Pancreas (tissue), 10 donors: Measurements from ENCODE around the gene XG. TPM values are rescaled to one million over a fixed set of nuclear protein-coding genes. Genes with fewer than 3 reads are reported as not detected.

Experiments used
- ATAC-seq, 4 donors: fragments of 200-7000 bp; cut with Tn5 transposase; one replicate each; pipeline versions ENCODE4 v1.8.0 to v1.9.1; 2020; ENCODE audit warnings: mild to moderate bottlenecking in 4 of 4, moderate library complexity in 4 of 4
- DNase-seq, 6 donors: peaks; one replicate each; pipeline ENCODE4 v3.0.0-alpha.2; 2020
- FAIRE-seq: peaks from 2 replicates; lab custom pipeline; 2012; peaks lifted over from hg19 to GRCh38; lab: Jason Lieb, UNC
- H3K27ac ChIP-seq, 4 donors: fragments of 200-600 bp; sonication (generic); 1 replicate in 3 of 4; 2 replicates in 1 of 4; pipeline versions ENCODE4 v1.5.0 to v1.8.0; 2020
- H3K27me3 ChIP-seq, 4 donors: fragments of 200-600 bp; one replicate each; pipeline ENCODE4 v1.8.0; 2021
- H3K36me3 ChIP-seq, 3 donors: fragments of 200-600 bp; sonication (generic) in 1 of 3; one replicate each; pipeline versions ENCODE4 v1.5.0 to v1.8.0; 2020 to 2021
- H3K4me1 ChIP-seq, 3 donors: fragments of 200-600 bp; one replicate each; pipeline ENCODE4 v1.8.0; 2021
- H3K4me3 ChIP-seq, 4 donors: fragments of 200-600 bp; sonication (generic) in 2 of 4; one replicate each; pipeline versions ENCODE4 v1.5.0 to v1.8.0; 2020 to 2021
- H3K9me3 ChIP-seq, 4 donors: fragments of 200-600 bp; one replicate each; pipeline ENCODE4 v1.8.0; 2021
- WGBS, 2 donors: extraction: QIAGEN DNeasy Blood & Tissue Kit; methylation state at CpG; one replicate each; pipeline ENCODE4 v1.1.7; 2013; 5-methylcytosine and 5-hydroxymethylcytosine counted together
- intact Hi-C, 3 donors: fragments of 100-400 bp; cut with DNase I; formaldehyde crosslinking; loops; one replicate each; pipeline versions ENCODE4 v1.11.1 to v1.14.2; 2022
- polyA plus RNA-seq, 2 donors: library from polyadenylated mRNA; stranded (reverse); fragments of 200-250 nt; gene quantifications; one replicate each; pipeline ENCODE4 v1.2.3, GENCODE V29; 2013
- total RNA-seq, 6 donors: library from RNA; stranded (reverse); fragmentation: NEBNext Ultra II Directional in 4 of 6; extraction: Animal tissue kit (Norgen Biotek cat#: 25700) in 4 of 6; gene quantifications; one replicate each; pipeline versions ENCODE4 v1.2.1 to v1.2.4, GENCODE V29; 2021 to 2023
- TF ChIP-seq, protein P1 (sequence below), 4 donors: fragments of 200-600 bp; sonication (generic) in 3 of 4; IDR thresholded peaks; one replicate each; pipeline versions ENCODE4 v1.5.0 to v1.8.0; 2021; ENCODE audit warnings: antibody characterized with exemption in 4 of 4
- donor health status: healthy with polysubstance abuse.
- donor health status: DM: no; HTN: no; CAD: no; lungs with moderate emphysema.
- donor health status: DM: no; HTN: no; CAD: no.
- donor health status: control.
- donor health status: control.
- donor health status: Bipolar disorder and iron deficiency.
- donor health status: DM: yes; HTN: yes; CAD: no.
- donor health status: DM: no; HTN: no; CAD: no.
- donor health status: DM: no; HTN: no; CAD: no.
- donor health status: DM: yes; HTN: yes; CAD: no.

XG gene
- total and polyA plus RNA-seq, 8 donors: 0.11 to 0.38 (median 0.22) TPM; not detected in 4

DNA sequence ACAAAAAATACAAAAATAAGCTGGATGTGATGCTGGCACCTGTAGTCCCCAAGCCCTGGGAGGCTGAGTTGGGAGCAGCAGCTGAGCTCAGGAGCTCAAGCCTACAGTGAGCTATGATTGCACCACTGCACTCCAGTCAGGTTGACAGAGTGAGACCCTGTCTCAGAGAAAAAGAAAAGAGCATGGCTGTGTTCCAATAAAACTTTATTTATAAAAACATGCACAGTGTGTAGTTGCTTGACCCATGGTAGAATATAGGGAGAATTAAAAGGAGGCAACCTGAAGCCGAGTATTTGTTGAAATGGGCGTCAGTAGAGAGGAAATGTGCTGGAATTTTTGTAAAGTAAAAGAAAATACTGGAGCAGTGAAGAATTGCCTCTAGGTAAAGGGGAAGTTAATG is 103.9 kb downstream of the XG start:
- FAIRE-seq (no peak), ATAC-seq (no peak), DNase-seq (no peak)
- no peaks in the 10 kb centered on the region for H3K27me3 ChIP-seq
- WGBS, 2 donors: 95 to 97% methylated on average over 2 of the region's 2 CpGs
- TF ChIP-seq, protein P1, sequence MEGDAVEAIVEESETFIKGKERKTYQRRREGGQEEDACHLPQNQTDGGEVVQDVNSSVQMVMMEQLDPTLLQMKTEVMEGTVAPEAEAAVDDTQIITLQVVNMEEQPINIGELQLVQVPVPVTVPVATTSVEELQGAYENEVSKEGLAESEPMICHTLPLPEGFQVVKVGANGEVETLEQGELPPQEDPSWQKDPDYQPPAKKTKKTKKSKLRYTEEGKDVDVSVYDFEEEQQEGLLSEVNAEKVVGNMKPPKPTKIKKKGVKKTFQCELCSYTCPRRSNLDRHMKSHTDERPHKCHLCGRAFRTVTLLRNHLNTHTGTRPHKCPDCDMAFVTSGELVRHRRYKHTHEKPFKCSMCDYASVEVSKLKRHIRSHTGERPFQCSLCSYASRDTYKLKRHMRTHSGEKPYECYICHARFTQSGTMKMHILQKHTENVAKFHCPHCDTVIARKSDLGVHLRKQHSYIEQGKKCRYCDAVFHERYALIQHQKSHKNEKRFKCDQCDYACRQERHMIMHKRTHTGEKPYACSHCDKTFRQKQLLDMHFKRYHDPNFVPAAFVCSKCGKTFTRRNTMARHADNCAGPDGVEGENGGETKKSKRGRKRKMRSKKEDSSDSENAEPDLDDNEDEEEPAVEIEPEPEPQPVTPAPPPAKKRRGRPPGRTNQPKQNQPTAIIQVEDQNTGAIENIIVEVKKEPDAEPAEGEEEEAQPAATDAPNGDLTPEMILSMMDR (IDR thresholded peaks at IDR 0.05): no peak
- intact Hi-C loops: no loop called here
- no peak overlapping the region for H3K27ac ChIP-seq
- no peaks in the 10 kb centered on the region for H3K36me3 ChIP-seq
- no peaks in the 10 kb centered on the region for H3K4me1 ChIP-seq
- H3K9me3 ChIP-seq: no peaks in the 10 kb centered on the region
- no peak overlapping the region for H3K4me3 ChIP-seq

DNA sequence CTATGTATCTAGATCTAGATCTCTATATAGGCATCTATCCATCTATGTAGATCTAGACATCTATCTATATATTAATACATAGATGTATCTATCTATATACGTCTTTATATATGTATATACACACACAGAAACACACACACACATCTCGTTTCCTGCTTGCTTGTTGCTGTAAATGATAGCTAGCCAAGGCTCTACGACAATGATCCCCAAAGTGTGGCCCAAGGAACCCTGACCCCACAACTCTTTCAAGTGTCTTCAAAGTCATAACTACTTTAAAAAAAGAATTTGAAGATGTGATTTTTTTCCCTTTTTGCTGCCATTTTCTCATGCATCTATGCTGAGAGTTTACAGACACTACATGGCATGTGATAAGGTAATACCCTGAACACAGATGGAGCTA is 105.7 kb downstream of the XG start:
- Histone ChIP-seq H3K36me3 (no peaks in the 10 kb centered on the region), H3K4me1 (no peaks in the 10 kb centered on the region), H3K27me3 (no peaks in the 10 kb centered on the region), H3K4me3 (no peak overlapping the region), H3K27ac (no peak overlapping the region), H3K9me3 (no peaks in the 10 kb centered on the region)
- FAIRE-seq (no peak), DNase-seq (no peak), ATAC-seq (no peak)
- intact Hi-C loops: no loop called here
- 88% methylated on average over 3 of the region's 3 CpGs for WGBS, 2 donors
- TF ChIP-seq, protein P1 (IDR thresholded peaks at IDR 0.05): no peak

- TF ChIP-seq, protein P1 (IDR thresholded peaks at IDR 0.05): no peak
- ATAC-seq (no peak), FAIRE-seq (peak; percentile 98)
Measured at GRCh38 chrX:2859197-2859797, 107.5 kb downstream of the XG start.

DNA sequence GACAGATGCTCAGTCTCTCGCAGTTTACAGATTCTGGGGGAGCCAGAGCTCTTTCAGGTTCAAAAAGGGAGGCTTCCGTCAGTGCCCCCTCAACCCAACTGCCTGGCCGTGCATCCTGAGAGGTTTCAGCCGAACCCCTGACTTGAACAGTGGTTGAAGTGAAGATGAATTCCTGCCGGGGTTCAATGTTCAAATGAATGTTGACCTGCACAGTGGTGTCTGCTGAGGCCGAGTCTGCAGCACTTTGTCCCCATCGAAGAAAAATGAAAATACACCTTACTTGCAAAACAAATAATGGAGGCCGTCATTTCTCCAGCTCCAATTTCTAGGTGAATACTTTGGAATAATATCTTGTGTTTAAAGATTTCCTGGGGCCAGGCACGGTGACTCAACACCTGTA is 110.6 kb downstream of the XG start:
- Histone ChIP-seq H3K9me3 (no peaks in the 10 kb centered on the region), H3K4me1 (no peaks in the 10 kb centered on the region), H3K4me3 (no peak overlapping the region), H3K36me3 (no peaks in the 10 kb centered on the region), H3K27ac (no peak overlapping the region), H3K27me3 (no peaks in the 10 kb centered on the region)
- WGBS, 2 donors: 84 to 90% methylated on average over 9 of the region's 9 CpGs
- intact Hi-C loops: no loop called here
- DNase-seq (no peak), FAIRE-seq (no peak), ATAC-seq (no peak)
- TF ChIP-seq, protein P1 (IDR thresholded peaks at IDR 0.05): no peak

More at GRCh38 chrX:2859197-2859797, 107.5 kb downstream of the XG start:
- H3K27me3 ChIP-seq: no peaks in the 10 kb centered on the region
- intact Hi-C loops: no loop called here
- WGBS, 2 donors: 36 to 65% methylated on average over 1 of the region's 1 CpG
- H3K4me1 ChIP-seq: no peaks in the 10 kb centered on the region
- H3K27ac ChIP-seq: no peak overlapping the region
- no peak for DNase-seq
- H3K4me3 ChIP-seq: no peak overlapping the region
- no peaks in the 10 kb centered on the region for H3K36me3 ChIP-seq
- no peaks in the 10 kb centered on the region for H3K9me3 ChIP-seq

DNA sequence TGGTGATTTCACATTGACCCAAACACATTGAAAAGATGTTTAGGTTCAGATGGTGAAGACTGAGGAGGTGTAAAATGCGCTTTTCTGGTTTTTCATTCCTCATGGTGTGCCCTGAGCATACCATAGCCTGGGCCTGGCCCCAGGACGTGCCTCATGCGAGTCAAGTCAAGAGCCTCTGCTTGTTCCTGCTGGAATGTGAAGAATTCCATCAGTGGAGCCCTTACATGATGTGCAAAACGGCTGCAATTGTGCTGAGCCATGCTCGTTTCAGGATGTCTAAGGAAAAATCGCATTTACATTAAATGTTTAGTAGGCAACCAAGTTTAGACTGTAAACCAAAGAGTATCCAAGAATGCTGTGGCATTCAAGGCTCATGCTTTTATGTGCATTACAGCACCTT is 111.8 kb downstream of the XG start:
- intact Hi-C loops: no loop called here
- TF ChIP-seq, protein P1 (IDR thresholded peaks at IDR 0.05): no peak
- no peak for FAIRE-seq
- no peak for ATAC-seq
- WGBS, 2 donors: 78 to 85% methylated on average over 6 of the region's 6 CpGs
- no peak for DNase-seq
- no peaks in the 10 kb centered on the region for H3K9me3 ChIP-seq
- no peaks in the 10 kb centered on the region for H3K36me3 ChIP-seq
- no peak overlapping the region for H3K4me3 ChIP-seq
- H3K27me3 ChIP-seq: no peaks in the 10 kb centered on the region
- no peak overlapping the region for H3K27ac ChIP-seq
- no peaks in the 10 kb centered on the region for H3K4me1 ChIP-seq
